ENCODE data around the gene USH1G. TPM values are rescaled to one million over a fixed set of nuclear protein-coding genes. Genes with fewer than 3 reads are reported as not detected.

The USH1G gene
- total RNA-seq, 1 experiment from 2014 or later, result 2.7 TPM

DNA sequence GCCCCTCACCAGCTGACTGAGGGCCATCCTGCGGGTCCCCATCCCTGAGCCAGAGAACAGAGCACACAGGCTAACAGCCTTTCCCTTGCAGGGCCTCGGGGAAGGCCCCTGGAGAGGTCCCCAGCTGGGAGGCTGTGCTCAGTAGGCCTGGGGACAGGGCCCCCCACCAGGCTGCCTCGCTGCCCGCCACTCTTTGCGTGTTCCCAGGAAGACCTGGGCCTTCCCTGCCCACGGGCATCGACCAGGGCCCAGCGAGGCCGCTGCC is 48.7 kb upstream of the USH1G start:
- H3K18ac ChIP-seq (ENCODE audit: insufficient read length, low read depth, low read length), result no peak overlapping the region
- no peak overlapping the region for H2BK12ac ChIP-seq (ENCODE audit: insufficient read length, low read depth, low read length)
- peaks cover 8% of the 10 kb centered on the region for H3K23me2 ChIP-seq (ENCODE audit: insufficient read length, low read depth, low read length, poor library complexity, severe bottlenecking)
- H3K27ac ChIP-seq (ENCODE audit: insufficient read length, low read depth, low read length), result no peak overlapping the region
- no peaks in the 10 kb centered on the region for H3K36me3 Mint-ChIP-seq (ENCODE audit: insufficient read depth in 1 of 3, low read depth in 3 of 3)
- no CpG with 5 or more reads among the region's 9 CpGs for WGBS (ENCODE audit: extremely low coverage, insufficient read length, low lambda C conversion rate)
- H4K20me1 ChIP-seq (ENCODE audit: control insufficient read depth, insufficient read depth, insufficient read length), result no peaks in the 10 kb centered on the region
- peaks cover 10 to 19% of the 10 kb centered on the region in 2 experiments for H3K4me1 Mint-ChIP-seq
- H3K23ac ChIP-seq (ENCODE audit: insufficient read length, low read depth, low read length), result no peak overlapping the region
- H4K5ac ChIP-seq (ENCODE audit: insufficient read length, low read depth, low read length), result no peak overlapping the region
- peak overlapping the region; percentile 47 for H3K4me2 ChIP-seq (ENCODE audit: insufficient read depth, insufficient read length, low read length)
- H2BK15ac ChIP-seq (ENCODE audit: low read depth, low read length), result no peak overlapping the region
- H4K8ac ChIP-seq (replicated peaks; ENCODE audit: insufficient read length, low read depth, low read length), result no peak overlapping the region
- DNase-seq, result no peak
- H4K91ac ChIP-seq (ENCODE audit: insufficient read length, low read depth, low read length), result no peak overlapping the region
- H3K79me2 ChIP-seq (ENCODE audit: insufficient read depth, low read length), result no peaks in the 10 kb centered on the region
- no peak overlapping the region for H3K14ac ChIP-seq (ENCODE audit: insufficient read depth, low read length)
- no peak overlapping the region for H3K27ac Mint-ChIP-seq
- H3K56ac ChIP-seq (ENCODE audit: insufficient read length, low read depth, low read length), result no peak overlapping the region
- peaks cover 59% of the 10 kb centered on the region for H3K27me3 Mint-ChIP-seq (ENCODE audit: low read depth)
- H3K9ac ChIP-seq (ENCODE audit: extremely low read depth, insufficient read length, low read length), result no peak overlapping the region
- H2BK20ac ChIP-seq (ENCODE audit: low read depth, low read length, poor library complexity, severe bottlenecking), result no peak overlapping the region
- no peak overlapping the region for H3K4ac ChIP-seq (ENCODE audit: low read depth, low read length)
- no peak overlapping the region for H2BK5ac ChIP-seq (ENCODE audit: insufficient read length, low read length)
- H2BK120ac ChIP-seq (ENCODE audit: low read depth, low read length, poor library complexity, severe bottlenecking), result no peak overlapping the region
- H3K4me1 ChIP-seq (ENCODE audit: insufficient read depth, low read length), result no peaks in the 10 kb centered on the region; the same call in 1 of the 2 replicates
- H2AK5ac ChIP-seq (ENCODE audit: insufficient read length, low read length), result no peak overlapping the region
- H3T11ph ChIP-seq (ENCODE audit: low read length), result no peak overlapping the region
- H3K9me3 Mint-ChIP-seq, result peaks cover 0 to 2% of the 10 kb centered on the region in 2 experiments; a peak in 1 of 5 replicates
- TF ChIP-seq, protein P1, sequence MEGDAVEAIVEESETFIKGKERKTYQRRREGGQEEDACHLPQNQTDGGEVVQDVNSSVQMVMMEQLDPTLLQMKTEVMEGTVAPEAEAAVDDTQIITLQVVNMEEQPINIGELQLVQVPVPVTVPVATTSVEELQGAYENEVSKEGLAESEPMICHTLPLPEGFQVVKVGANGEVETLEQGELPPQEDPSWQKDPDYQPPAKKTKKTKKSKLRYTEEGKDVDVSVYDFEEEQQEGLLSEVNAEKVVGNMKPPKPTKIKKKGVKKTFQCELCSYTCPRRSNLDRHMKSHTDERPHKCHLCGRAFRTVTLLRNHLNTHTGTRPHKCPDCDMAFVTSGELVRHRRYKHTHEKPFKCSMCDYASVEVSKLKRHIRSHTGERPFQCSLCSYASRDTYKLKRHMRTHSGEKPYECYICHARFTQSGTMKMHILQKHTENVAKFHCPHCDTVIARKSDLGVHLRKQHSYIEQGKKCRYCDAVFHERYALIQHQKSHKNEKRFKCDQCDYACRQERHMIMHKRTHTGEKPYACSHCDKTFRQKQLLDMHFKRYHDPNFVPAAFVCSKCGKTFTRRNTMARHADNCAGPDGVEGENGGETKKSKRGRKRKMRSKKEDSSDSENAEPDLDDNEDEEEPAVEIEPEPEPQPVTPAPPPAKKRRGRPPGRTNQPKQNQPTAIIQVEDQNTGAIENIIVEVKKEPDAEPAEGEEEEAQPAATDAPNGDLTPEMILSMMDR (conservative IDR thresholded peaks at IDR 0.05), result no peak
- H3K27me3 ChIP-seq (ENCODE audit: insufficient read depth, low read length), result peaks cover 19% of the 10 kb centered on the region
- no peaks in the 10 kb centered on the region for H3K79me1 ChIP-seq (ENCODE audit: insufficient read depth, low read depth, low read length, poor library complexity, severe bottlenecking)
- no peak overlapping the region for H2AFZ ChIP-seq (ENCODE audit: low read length)
- no peaks in the 10 kb centered on the region for H3K9me3 ChIP-seq (ENCODE audit: control insufficient read depth, low read depth, low read length)
- peak overlapping the region; percentile 67 to 83 for H3K4me3 Mint-ChIP-seq

Measured in H9 (cell line).